ENCODE results near the gene DYNLL2.
"Not testable (repeated sequence)": the region's sequence is repeated elsewhere in the genome, so short reads cannot be mapped to it uniquely, and the experiment has no call there.

DYNLL2 gene

DNA sequence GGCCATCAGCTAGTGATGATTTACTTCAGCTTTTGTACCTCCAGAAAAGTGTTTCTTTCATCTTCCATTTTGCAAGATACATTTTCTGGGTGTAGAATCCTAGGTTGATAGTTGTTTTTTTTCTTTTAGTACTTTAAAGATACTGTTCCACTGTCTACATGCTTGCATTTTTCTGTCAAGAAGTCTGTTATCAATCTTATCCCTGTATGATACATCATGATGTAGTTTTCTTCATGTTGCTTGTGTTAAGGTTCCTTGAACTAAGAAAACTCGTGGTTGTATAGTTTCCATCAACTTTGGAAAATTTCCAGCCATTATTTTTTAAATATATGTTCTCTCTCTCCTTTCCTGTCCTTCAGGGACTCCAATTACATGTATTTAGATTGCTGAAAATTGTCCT is 24.1 kb downstream of the DYNLL2 start:
- DNase-seq (ENCODE audit: low spot score), result no peak

DNA sequence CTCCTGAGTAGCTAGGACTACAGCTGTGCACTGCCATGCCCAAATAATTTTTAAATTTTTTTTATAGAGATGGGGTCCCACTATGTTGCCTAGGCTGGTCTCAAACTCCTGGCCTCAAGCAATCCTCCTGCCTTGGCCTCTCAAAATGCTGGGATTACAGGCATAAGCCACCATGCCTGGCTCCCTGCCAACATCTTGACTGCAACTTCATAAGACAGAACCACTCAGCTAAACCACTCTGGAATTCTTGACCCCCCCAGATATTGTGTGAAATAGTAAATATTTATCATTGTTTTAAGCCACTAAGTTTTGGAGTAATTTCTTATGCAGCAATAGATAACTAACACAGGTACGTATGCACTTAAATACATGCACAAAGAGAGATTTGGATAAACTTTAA is 26.0 kb downstream of the DYNLL2 start:
- DNase-seq (ENCODE audit: low spot score), result no peak

DNA sequence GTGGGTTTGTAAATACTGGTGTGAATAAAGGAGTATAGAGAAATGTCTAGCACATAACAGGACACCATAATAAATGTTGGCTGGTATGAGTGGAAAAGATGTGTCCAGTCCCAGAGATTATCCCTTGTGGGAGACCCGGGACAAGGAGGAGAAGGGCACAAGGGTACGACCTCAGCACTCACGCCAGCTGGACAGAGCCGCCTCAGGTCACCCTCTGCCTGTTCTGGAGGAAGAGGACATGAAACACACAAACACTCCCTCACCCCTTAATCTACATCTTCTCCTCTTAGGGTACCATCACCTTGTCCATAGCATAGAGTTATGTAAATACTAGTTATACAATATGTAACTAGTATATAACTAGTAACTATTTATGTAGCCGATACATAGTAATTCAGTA is 26.8 kb downstream of the DYNLL2 start:
- no peak for DNase-seq (ENCODE audit: low spot score)

DNA sequence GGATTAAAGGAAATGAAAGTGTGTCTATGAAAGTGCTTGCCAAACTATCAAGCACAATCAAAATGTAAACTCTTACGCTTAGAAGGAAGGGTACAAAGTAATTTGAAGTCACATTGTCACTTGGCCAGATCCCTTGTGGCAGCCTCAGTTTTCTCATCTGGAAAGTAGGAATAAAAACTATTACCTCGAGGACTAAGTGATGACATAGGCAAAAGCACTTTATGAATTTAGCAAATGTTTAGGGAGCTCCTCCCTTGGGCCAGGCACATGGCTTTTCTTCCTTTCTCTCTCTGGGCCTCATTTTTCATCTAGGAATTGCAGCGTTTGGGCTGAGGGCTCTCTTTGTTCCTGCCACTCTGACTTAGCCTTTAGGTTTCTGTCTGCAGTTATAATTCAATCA is 28.5 kb downstream of the DYNLL2 start:
- no peak for DNase-seq (ENCODE audit: low spot score)

- DNase-seq (ENCODE audit: low spot score), result peak; percentile 73
Observed at GRCh38 chr17:58112970-58113631, 29.9 kb downstream of the DYNLL2 start.

GRCh38 chr17:58113947-58114346 is 30.7 kb downstream of the DYNLL2 start:
- DNase-seq (ENCODE audit: low spot score), result no peak

GRCh38 chr17:58117382-58117781 is 34.2 kb downstream of the DYNLL2 start:
- no peak for DNase-seq (ENCODE audit: low spot score)

- DNase-seq (ENCODE audit: low spot score), result no peak
Observed at GRCh38 chr17:58119491-58119890, 36.3 kb downstream of the DYNLL2 start.

GRCh38 chr17:58120195-58120822 is 37.1 kb downstream of the DYNLL2 start:
- peak; percentile 54 for DNase-seq (ENCODE audit: low spot score)

- DNase-seq (ENCODE audit: low spot score), result peak; percentile 27
Observed at GRCh38 chr17:58121925-58122324, 38.7 kb downstream of the DYNLL2 start.

DNA sequence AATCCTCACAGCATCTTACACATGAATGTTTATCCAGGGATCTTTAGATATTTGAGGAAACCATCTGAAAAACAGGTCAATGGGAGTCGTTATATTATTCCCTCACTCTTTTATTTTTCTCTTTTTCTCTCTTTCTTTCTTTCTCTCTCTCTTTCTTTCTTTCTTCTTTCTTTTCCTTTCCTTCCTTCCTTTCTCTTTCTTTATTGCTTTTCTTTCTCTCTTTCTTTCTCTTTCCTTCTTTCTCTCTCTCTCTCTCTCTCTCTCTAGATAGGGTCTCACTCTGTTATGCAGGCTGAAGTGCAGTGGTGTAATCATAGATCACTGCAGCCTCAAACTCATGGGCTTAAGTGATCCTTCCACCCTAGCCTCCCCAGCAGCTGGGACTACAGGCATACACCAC is 44.6 kb downstream of the DYNLL2 start:
- no peak for DNase-seq (ENCODE audit: low spot score)

DNA sequence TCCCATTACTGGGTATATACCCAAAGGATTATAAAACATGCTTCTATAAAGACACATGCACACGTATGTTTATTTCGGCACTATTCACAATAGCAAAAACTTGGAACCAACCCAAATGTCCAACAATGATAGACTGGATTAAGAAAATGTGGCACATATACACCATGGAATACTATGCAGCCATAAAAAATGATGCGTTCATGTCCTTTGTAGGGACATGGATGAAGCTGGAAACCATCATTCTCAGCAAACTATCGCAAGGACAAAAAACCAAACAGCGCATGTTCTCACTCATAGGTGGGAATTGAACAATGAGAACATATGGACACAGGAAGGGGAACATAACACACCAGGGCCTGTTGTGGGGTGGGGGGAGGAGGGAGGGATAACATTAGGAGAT is 49.5 kb downstream of the DYNLL2 start:
- DNase-seq (ENCODE audit: low spot score), result not testable (repeated sequence)

DNA sequence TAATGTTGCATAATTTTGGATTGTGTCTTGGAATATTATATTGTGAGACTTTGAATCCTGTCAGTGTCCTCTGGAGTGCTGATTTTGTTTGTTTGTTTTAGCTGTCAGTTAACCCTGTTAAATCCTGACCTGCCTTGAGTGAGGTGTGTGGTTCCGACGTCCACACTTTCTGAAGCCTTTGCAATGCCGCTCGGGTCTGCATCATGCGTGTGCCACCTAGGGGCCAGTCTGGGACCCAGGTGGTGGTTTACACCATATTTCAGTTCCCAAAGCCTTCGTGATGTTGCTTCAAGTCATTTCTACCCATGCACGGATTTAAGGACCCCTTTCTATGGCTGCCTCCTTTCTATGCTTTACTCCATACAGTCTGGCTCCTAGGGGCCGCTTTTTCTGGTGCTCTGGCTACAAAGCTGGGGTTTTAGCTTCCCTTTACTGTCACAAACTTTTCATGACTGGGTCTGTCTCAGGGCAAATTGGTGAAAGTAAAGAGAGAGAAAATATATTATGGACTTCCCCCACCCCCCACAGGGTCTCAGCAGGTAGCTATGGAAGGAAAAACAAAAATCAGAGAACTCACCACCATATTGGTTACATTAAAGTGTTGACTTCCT is 53.6 kb downstream of the DYNLL2 start:
- DNase-seq (ENCODE audit: low spot score), result peak; percentile 11

GRCh38 chr17:58141505-58141904 is 58.3 kb downstream of the DYNLL2 start:
- DNase-seq (ENCODE audit: low spot score), result no peak

DNA sequence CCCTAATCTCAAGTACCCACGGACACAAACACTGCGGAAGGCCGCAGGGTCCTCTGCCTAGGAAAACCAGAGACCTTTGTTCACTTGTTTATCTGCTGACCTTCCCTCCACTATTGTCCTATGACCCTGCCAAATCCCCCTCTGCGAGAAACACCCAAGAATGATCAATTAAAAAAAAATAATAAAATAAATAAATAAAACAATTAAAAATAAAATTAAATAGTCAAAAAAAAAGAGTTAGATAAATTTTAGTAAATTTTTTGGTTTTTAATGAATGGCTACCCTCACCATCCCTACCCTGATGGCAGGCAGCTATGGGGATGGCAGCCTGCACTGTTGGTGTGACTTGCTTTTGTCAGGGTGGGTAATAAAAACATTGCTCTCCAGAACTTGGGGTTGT is 60.1 kb downstream of the DYNLL2 start:
- not testable (repeated sequence) for DNase-seq (ENCODE audit: low spot score)

- no peak for DNase-seq (ENCODE audit: low spot score)
Observed at GRCh38 chr17:58144801-58145200, 61.6 kb downstream of the DYNLL2 start.

All from kidney tubule cell (primary cell).